ENCODE data around the gene SPAG16.

Gene SPAG16

DNA sequence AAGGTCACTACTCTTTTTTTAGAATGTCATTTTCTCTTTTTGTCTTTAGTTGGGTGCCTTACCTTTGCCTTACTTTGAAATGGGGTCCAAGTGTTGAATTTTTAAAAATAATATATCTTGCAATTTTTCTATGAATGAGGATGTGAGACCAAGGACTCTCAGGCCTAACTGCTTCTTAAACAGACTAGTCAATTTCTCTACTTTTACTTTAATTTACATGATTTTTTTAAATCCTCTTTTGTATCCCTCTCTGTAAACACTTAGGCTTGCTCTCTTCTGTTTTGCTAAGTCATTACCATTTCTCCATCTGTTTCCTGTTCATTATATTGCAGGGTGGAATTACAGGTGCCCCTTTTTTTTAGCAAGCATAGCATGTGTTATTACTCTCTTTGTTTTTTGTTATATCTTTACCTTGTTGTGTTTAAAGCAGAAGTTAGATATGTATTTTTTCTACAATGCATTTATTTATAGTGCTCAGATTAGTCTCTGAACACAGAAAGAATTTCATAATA, 261.8 kb downstream of the SPAG16 start:
- TF ChIP-seq TEAD4 (IDR thresholded peaks at IDR 0.05) (no peak), ZBTB7A (IDR thresholded peaks at IDR 0.05; ENCODE audit: low read depth) (no peak), EP300 (IDR thresholded peaks at IDR 0.05; ENCODE audit: borderline replicate concordance) (no peak), CREB1 (IDR thresholded peaks at IDR 0.05; ENCODE audit: low read depth) (no peak), RAD21 (IDR thresholded peaks at IDR 0.05; ENCODE audit: low read depth) (no peak), TCF12 (IDR thresholded peaks at IDR 0.05; ENCODE audit: low read depth) (no peak), CEBPB (IDR thresholded peaks at IDR 0.05) (no peak), FOXM1 (IDR thresholded peaks at IDR 0.05; ENCODE audit: borderline replicate concordance, low read depth) (no peak), EGR1 (IDR thresholded peaks at IDR 0.05) (no peak), NFIC (IDR thresholded peaks at IDR 0.05) (no peak), YY1 (IDR thresholded peaks at IDR 0.05; ENCODE audit: low read depth) (no peak), TAF1 (IDR thresholded peaks at IDR 0.05; ENCODE audit: low read depth) (no peak)
- TF ChIP-seq, protein P1, sequence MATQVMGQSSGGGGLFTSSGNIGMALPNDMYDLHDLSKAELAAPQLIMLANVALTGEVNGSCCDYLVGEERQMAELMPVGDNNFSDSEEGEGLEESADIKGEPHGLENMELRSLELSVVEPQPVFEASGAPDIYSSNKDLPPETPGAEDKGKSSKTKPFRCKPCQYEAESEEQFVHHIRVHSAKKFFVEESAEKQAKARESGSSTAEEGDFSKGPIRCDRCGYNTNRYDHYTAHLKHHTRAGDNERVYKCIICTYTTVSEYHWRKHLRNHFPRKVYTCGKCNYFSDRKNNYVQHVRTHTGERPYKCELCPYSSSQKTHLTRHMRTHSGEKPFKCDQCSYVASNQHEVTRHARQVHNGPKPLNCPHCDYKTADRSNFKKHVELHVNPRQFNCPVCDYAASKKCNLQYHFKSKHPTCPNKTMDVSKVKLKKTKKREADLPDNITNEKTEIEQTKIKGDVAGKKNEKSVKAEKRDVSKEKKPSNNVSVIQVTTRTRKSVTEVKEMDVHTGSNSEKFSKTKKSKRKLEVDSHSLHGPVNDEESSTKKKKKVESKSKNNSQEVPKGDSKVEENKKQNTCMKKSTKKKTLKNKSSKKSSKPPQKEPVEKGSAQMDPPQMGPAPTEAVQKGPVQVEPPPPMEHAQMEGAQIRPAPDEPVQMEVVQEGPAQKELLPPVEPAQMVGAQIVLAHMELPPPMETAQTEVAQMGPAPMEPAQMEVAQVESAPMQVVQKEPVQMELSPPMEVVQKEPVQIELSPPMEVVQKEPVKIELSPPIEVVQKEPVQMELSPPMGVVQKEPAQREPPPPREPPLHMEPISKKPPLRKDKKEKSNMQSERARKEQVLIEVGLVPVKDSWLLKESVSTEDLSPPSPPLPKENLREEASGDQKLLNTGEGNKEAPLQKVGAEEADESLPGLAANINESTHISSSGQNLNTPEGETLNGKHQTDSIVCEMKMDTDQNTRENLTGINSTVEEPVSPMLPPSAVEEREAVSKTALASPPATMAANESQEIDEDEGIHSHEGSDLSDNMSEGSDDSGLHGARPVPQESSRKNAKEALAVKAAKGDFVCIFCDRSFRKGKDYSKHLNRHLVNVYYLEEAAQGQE (IDR thresholded peaks at IDR 0.05; ENCODE audit: low read depth): no peak
- TF ChIP-seq, protein P2, sequence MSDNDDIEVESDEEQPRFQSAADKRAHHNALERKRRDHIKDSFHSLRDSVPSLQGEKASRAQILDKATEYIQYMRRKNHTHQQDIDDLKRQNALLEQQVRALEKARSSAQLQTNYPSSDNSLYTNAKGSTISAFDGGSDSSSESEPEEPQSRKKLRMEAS (IDR thresholded peaks at IDR 0.05): no peak
- TF ChIP-seq, protein P3, sequence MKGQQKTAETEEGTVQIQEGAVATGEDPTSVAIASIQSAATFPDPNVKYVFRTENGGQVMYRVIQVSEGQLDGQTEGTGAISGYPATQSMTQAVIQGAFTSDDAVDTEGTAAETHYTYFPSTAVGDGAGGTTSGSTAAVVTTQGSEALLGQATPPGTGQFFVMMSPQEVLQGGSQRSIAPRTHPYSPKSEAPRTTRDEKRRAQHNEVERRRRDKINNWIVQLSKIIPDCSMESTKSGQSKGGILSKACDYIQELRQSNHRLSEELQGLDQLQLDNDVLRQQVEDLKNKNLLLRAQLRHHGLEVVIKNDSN (IDR thresholded peaks at IDR 0.05): no peak

DNA sequence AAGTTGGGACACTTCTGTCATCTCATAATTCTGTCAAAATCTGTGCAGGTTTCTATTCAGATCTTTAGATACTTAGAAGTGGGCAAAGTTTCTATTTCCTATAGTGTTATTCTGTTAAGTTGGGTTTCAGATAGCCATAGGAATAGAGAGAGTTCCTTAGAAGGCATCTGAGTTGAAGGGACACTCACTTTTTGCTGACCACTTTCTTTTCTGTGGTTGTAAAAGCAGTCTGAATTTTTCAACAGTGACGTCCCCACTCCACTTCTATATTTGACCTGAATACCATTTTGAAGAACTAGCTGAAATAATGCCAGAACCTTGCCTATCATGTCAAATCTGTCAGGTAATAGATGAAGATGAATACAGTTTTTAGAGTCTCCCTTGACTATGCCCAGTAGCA, 267.3 kb downstream of the SPAG16 start:
- TF ChIP-seq, protein P2 (IDR thresholded peaks at IDR 0.05): no peak
- TF ChIP-seq RAD21 (IDR thresholded peaks at IDR 0.05; ENCODE audit: low read depth): no peak
- no peak for TF ChIP-seq TEAD4 (IDR thresholded peaks at IDR 0.05)
- no peak for TF ChIP-seq TCF12 (IDR thresholded peaks at IDR 0.05; ENCODE audit: low read depth)

DNA sequence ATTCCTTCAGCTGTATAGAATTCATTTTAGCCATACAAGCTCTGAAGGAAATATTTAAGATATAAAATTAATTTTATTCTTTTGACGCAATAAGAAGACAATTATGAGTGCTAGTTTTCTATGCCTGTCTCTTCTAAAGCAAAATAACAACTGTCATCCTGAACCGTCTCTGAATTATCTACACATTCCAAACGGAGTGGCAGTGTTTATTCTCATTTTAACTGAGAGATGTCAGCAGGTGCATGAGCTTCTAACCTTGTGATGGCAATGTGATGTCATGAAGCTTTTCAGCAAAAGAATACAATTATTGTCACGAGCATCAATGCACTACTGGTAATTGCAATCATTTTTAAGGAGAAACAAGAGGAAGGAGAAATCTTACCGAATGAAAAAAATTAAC, 274.8 kb downstream of the SPAG16 start:
- TF ChIP-seq, protein P3 (IDR thresholded peaks at IDR 0.05): no peak
- TF ChIP-seq YY1 (IDR thresholded peaks at IDR 0.05; ENCODE audit: low read depth): no peak
- no peak for TF ChIP-seq TAF1 (IDR thresholded peaks at IDR 0.05; ENCODE audit: low read depth)
- TF ChIP-seq EGR1 (IDR thresholded peaks at IDR 0.05): no peak
- no peak for TF ChIP-seq TCF12 (IDR thresholded peaks at IDR 0.05; ENCODE audit: low read depth)
- TF ChIP-seq RAD21 (IDR thresholded peaks at IDR 0.05; ENCODE audit: low read depth): no peak
- TF ChIP-seq CEBPB (IDR thresholded peaks at IDR 0.05): no peak
- TF ChIP-seq, protein P2 (IDR thresholded peaks at IDR 0.05): no peak
- TF ChIP-seq FOXM1 (IDR thresholded peaks at IDR 0.05; ENCODE audit: borderline replicate concordance, low read depth): no peak
- no peak for TF ChIP-seq CREB1 (IDR thresholded peaks at IDR 0.05; ENCODE audit: low read depth)
- TF ChIP-seq TEAD4 (IDR thresholded peaks at IDR 0.05): no peak
- no peak for TF ChIP-seq NFIC (IDR thresholded peaks at IDR 0.05)
- TF ChIP-seq EP300 (IDR thresholded peaks at IDR 0.05; ENCODE audit: borderline replicate concordance): no peak
- TF ChIP-seq, protein P1 (IDR thresholded peaks at IDR 0.05; ENCODE audit: low read depth): no peak
- no peak for TF ChIP-seq ZBTB7A (IDR thresholded peaks at IDR 0.05; ENCODE audit: low read depth)

DNA sequence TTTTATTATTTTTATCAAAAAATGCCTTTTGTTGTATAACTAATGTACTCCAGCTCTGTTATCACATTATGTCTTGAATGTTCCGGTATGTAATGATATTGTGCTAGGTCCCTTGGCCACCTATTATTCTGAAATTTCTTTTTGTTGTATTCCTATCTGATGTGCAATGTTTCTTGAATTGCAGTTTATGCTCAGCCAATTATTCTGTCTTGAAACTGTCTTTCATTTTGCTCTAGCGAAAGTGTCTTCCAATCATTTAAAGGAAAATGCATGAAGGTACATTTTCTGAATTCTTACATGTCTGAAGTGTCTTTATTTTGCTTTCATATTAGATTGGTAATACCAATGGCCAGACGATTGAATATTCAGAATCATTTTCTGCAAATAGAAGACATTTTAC, 277.5 kb downstream of the SPAG16 start:
- TF ChIP-seq EP300 (IDR thresholded peaks at IDR 0.05; ENCODE audit: borderline replicate concordance) (no peak), EGR1 (IDR thresholded peaks at IDR 0.05) (no peak)

DNA sequence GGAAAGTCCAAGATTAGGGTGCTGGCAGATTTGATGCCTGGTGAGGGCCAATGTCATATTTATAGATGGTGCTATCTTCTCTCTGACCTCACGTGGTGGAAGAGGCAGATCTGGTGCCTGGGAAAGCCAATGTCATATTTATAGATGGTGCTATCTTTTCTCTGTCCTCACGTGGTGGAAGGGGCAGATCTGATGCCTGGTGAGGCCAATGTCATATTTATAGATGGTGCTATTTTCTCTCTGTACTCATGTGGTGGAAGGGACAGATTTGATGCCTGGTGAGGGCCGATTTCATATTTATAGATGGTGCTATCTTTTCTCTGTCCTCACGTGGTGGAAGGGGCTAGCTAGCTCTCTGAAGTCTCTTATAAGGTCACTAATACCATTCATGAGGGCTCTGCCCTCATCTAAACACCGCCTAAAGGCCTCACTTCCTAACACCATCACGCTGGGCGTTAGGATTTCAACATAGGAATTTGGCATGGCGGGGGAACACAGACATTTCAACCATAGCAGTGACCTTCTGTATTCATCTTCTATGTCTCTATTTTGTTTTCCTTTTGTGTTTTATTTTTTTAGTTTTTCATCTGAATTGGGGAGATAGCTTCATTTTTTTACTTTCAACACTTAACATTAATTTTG, 278.4 kb downstream of the SPAG16 start:
- TF ChIP-seq, protein P1 (IDR thresholded peaks at IDR 0.05; ENCODE audit: low read depth): no peak
- no peak for TF ChIP-seq TEAD4 (IDR thresholded peaks at IDR 0.05)
- no peak for TF ChIP-seq ZBTB7A (IDR thresholded peaks at IDR 0.05; ENCODE audit: low read depth)
- TF ChIP-seq YY1 (IDR thresholded peaks at IDR 0.05; ENCODE audit: low read depth): no peak
- TF ChIP-seq TCF12 (IDR thresholded peaks at IDR 0.05; ENCODE audit: low read depth): no peak
- TF ChIP-seq FOXM1 (IDR thresholded peaks at IDR 0.05; ENCODE audit: borderline replicate concordance, low read depth): no peak
- no peak for TF ChIP-seq RAD21 (IDR thresholded peaks at IDR 0.05; ENCODE audit: low read depth)
- TF ChIP-seq CEBPB (IDR thresholded peaks at IDR 0.05): no peak
- TF ChIP-seq, protein P2 (IDR thresholded peaks at IDR 0.05): no peak
- TF ChIP-seq TAF1 (IDR thresholded peaks at IDR 0.05; ENCODE audit: low read depth): no peak
- no peak for TF ChIP-seq NFIC (IDR thresholded peaks at IDR 0.05)
- TF ChIP-seq EGR1 (IDR thresholded peaks at IDR 0.05): no peak

Measured in Ishikawa (cell line).